COLO668 (cell line): ENCODE data around the gene TFIP11.

ENCODE experiments used
- DNase-seq: peaks from one replicate; lab custom pipeline; 2025; ENCODE audit not compliant: unreplicated experiment; lab: John Stamatoyannopoulos, UW

Gene TFIP11

DNA sequence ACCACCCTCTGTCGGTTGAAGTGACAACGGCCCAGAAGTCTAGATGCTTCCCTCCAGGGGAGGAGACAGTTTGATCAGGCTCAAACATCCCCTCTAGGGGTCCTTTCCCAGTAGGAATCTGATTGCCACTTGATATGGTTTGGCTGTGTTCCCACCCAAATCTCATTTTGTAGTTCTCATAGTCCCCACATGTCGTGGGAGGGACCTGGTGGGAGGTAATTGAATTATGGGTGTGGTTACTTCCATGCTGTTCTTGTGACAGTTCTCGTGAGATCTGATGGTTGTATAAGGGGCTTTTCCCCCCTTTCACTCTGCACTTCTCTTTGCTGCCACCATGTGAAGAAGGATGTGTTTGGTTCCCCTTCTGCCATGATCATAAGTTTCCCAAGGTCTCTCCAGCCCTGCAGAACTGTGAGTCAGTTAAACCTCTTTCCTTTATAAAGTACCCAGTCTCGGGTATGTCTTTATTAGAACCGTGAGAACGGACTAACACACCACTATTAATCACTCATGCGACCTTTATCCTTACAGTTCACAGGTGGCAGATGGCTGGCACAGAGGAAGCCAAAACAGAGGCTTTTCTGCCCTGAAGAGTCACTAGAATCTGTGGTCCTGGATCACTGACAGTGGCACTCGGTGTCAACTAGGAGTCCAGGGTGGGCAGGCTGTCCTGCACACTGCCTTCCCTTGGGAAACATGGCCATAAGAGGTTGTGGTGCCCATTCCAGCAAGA, 61.7 kb downstream of the TFIP11 start:
- no peak for DNase-seq

DNA sequence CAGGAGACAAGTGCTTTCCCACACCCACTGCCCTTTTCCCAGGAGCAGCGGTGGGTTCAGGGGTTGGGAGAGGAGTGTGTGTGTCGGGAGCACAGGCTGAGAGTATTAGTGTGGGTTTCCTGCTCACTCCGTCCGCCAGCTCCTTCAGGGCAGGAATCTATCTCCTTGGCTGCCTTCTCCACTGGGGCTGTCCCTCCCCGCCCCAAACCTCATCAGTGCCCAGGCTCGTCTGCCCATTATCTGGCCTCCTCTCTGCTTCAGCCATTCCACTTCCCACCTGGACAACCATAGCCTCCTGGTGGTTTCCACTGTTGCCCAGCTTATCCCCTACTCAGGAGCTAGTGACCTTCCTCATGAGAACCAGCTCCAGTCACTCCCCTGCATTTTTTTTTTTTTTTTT, 63.3 kb downstream of the TFIP11 start:
- no peak for DNase-seq

DNA sequence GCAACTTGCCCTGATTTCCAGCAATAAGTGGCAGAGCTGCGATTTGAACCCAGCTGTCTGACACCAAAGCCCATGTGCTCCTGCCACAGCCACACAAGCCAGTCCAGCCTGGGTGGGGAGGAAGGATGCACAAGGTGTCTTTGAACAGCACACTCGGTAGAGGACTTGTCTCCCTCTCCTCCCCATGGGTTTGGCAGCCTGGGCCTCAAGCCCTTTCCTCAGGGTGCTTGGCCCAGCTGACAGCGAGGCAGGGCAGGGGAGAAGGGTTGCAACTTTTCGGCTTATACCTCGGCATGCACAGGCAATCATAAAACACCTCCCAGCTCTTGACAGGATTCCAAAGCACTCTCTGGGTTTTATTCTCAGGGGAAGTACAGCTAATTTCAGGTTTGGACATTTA, 63.9 kb downstream of the TFIP11 start:
- DNase-seq, result no peak

DNA sequence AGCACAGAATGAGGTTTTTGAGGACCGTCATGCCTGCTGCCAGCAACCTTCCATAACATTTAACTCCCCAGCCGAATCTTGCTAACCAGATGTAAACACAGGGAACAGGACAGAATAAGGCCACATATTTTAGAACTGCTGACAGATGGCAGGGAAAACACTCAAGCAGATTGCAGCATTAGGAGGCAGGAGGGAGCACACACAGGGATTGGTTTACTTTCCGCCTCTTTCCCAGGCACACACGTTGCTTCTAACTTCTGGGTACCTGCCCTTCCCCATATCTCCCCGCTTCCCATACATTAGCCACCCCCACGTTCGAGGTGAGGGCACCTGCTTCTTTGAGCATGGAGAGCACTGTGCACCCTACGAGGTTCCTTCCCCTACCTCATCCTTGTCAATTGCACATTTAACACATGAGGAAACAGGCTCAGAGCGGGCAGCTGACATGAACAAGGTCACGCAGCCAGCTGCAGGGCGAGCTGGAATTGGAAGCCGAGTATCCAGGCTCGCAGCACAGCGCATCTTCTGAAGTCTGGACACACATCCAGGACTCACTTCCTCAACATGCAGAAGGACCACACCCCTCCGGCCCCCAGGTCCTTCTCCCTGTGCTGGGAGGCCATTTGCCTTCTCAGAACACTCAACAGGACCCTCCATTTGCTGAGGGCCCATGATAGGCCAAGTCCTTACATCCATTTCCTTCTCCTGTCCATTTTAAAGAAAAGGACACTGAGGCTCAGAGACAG, 64.5 kb downstream of the TFIP11 start:
- no peak for DNase-seq

DNA sequence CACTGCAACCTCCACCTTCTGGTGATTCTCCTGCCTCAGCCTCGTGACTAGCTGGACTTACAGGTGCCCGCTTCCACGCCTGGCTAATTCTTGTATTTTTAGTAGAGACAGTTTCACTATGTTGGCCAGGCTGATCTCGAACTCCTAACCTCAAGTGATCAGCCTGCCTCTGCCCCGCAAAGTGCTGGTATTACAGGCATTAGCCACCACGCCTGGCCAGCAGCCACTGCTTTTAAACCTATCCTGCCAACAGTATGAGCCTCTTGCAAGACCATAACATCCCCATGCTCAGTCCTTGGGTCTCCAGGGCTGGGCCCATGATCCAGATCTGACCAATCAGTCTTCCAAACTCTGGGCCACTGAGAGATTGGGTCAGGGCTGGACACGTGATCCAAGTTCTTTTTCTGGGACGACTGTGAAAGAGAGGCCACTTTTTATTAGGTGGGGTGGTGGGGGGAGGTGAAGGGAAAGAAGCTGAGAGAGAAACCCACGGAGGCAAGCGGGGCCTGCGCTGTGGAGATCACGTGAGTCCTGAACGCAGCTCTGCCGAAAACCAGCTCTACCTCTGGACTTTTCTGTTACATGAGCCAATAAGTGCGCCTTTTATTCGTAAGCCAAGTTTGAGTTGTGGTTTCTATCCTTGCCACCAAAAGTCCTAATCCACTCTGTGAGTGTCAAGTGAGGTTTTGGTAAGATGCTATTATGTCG, 65.3 kb downstream of the TFIP11 start:
- DNase-seq, result no peak

DNA sequence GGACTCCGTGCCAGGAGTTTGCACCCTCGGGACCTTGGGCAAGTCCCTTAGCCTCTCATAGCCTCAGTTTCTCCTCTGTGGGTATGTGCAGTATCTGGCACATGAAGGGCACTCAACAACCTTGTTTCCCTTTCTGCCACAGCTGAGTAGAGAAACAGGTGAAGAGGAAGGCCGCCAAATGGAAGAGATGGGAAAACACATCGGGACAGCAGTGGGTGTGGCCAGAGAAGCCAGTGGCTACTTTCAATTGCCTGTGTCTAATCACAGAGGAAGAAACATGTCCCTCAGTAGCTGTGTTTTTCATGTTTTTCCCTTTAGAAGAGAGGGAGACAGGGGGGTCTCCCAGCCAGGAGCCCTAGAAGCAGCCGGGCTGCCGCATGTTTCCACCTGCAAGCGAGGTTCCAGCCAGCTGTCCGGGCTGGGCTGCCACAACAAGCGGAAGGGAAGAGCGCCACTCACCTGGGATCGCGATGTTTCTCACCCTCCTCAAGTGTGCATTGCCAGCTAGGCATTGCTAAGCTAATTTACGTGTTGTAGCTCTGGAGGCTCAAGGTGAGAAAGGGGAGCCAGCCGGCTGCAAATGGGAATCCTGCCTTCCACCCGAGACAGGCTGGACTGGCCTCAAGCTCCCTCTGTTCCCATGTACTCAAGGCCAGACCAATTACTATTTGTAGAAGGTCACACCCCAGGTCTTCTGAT, 66.5 kb downstream of the TFIP11 start:
- no peak for DNase-seq

DNA sequence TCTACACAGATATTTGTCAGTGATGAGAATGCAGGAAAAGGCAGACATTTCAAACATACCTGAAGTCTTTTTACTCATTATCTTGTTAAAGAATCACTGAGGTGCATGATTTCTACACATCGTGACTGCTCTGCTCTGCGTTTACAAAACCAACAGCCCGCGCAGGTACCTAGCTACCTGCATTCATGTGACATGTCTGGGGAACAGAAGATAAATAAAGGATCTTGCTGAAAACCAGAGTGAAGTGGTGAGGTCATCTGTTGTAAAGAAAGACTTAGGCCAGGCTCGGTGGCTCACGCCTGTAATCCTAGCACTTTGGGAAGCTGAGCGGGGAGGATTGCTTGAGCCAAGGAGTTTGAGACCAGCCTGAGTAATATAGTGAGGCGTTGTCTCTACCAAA, 67.5 kb downstream of the TFIP11 start:
- DNase-seq, result no peak

DNA sequence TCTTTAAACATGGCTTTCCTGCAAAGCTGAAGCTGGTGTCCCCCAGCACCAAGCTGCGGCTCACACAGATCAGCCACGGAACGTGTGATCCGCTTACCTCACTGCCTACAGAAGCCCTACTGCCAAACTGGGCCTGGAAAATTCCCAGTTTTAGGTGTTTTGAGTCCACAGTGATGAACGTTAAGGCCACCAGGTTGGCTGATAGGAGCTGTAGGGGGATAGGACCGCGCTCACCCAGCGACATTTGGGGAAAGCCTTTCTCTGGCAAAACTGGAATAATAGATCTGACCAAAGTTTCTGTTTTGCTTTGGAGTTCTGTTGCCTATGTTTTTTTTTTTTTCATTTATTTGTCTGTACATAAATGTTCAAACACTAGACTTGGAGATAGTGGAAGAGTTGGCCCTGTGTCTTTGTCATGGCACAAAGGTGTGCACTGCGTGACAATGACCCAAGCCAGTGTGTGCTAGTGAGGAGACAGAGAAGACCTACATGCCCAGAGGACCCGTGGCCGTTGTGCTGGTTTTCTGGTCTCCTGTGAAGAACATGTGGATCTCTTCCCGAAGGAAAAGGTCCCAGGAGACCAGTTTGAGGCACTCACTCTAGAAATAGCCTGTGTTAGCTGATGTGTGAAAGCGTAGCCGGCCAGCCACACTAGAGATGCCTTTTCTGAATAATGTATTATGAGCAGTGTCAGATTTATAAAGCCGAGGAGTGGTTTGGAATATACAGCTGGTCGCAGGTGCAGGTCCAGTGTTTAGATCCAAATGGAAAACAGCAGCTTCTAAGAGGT, 68.2 kb downstream of the TFIP11 start:
- no peak for DNase-seq

DNA sequence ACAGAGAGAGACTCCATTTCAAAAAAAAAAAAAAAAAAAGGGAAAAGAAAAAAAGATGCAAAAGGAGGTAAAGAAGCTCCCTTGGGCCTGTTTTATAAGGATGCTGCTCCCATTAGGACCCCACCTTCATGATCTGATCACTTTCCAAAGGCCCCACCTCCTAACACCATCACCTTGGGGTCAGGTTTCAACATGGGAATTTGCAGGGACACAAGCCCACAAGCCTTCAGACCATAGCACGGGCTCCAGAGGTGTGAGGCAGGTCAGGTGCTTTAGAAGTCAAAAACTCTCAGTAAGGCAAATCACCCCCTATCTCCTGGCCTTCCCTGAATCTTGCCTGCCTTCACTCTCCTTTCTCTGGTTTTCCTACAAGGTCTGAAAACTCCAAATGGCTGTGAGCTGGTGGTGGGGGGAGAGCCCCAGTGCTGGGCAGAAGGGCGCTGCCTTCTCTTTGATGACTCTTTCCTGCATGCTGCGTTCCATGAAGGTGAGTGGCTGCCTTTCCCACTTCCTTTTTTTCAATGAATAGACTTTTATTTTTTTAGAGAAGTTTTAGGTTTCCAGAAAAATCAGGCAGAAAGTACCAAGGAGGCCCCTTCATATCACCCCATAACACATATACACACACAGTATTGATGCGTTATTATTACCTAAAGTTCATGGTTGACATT, 70.1 kb downstream of the TFIP11 start:
- no peak for DNase-seq
